ENCODE measurements around the gene SQSTM1. TPM values are rescaled to one million over a fixed set of nuclear protein-coding genes. Genes with fewer than 3 reads are reported as not detected.

SQSTM1 gene
- total and polyA plus RNA-seq, 2 of the 8 experiments (the other 6 are each of a cell fraction or from before 2014, with no cell fraction given) = 78.6 to 110 TPM

- DNase-seq (ENCODE audit: low read depth in 1 of 2, low spot score in 2 of 2) (peak; percentile 74 to 93), FAIRE-seq (no peak)
- H4K91ac ChIP-seq (replicated peaks; ENCODE audit: insufficient read length, low read length) = no peak within 1 kb of the TSS
- CTCF ChIA-PET (ENCODE audit: partially characterized antibody) = interaction anchor here (0.6 to 3.9 kb wide), 2 partner anchors 11 to 50 kb away, joined by 3 to 18 read pairs; no protein-coding TSS in a partner anchor
- peak within 1 kb of the TSS; percentile 98 for H3K18ac ChIP-seq (ENCODE audit: extremely low read depth, low read length)
- H3K56ac ChIP-seq (replicated peaks; ENCODE audit: insufficient read length, low read depth, low read length) = no peak within 1 kb of the TSS
- H4K5ac ChIP-seq (ENCODE audit: insufficient read length, low read depth, low read length) = peak within 1 kb of the TSS; percentile 93
- peaks cover 0 to 19% (median 11%) of the 10 kb centered on the region in 4 experiments; a peak in 6 of 8 replicates for H3K36me3 ChIP-seq (ENCODE audit: control insufficient read depth in 2 of 4, insufficient read depth in 4 of 4, low read length in 3 of 4)
- peak within 1 kb of the TSS; percentile 87; the same call in 1 of the 2 replicates for H4K8ac ChIP-seq (ENCODE audit: extremely low read depth, insufficient read depth, low read length)
- no peak within 1 kb of the TSS for H3K14ac ChIP-seq (ENCODE audit: insufficient read length)
- H3K9me3 ChIP-seq (ENCODE audit: insufficient read depth in 2 of 2, low read depth in 1 of 2, low read length in 1 of 2) = peaks cover 4 to 8% of the 10 kb centered on the region in 2 experiments; a peak in 1 of 4 replicates
- H3K4me3 ChIP-seq (ENCODE audit: extremely low read depth in 1 of 4, insufficient read depth in 2 of 4, low read depth in 3 of 4, low read length in 4 of 4) = peak within 1 kb of the TSS; percentile 76 to 90 (median 78)
- H3K4me1 ChIP-seq (replicated peaks in 1 of 4; ENCODE audit: control insufficient read depth in 3 of 4, insufficient read depth in 4 of 4, low read length in 3 of 4) = no peaks in the 10 kb centered on the region
- no peak within 1 kb of the TSS for H2BK120ac ChIP-seq (replicated peaks; ENCODE audit: low read depth, low read length)
- no peak within 1 kb of the TSS for H3K23ac ChIP-seq (ENCODE audit: insufficient read length)
- peak within 1 kb of the TSS; percentile 27; the same call in 1 of the 2 replicates for H3K27ac ChIP-seq (ENCODE audit: low read depth, low read length)
- H3K27me3 ChIP-seq (replicated peaks in 1 of 4; ENCODE audit: control insufficient read depth in 3 of 4, extremely low read depth in 1 of 4, insufficient read depth in 3 of 4, low read length in 3 of 4) = peaks cover 0 to 2% (median 0%) of the 10 kb centered on the region in 4 experiments; a peak in 1 of 7 replicates
- H3K4ac ChIP-seq (replicated peaks; ENCODE audit: insufficient read length, low read depth, low read length) = no peak within 1 kb of the TSS
- peak within 1 kb of the TSS; percentile 39 to 71 (median 50) for H3K9ac ChIP-seq (replicated peaks in 1 of 4; ENCODE audit: extremely low read depth in 1 of 4, low read depth in 3 of 4, low read length in 3 of 4)
- 0 out of 2 replicates have a peak within 1 kb of the TSS, but pooled peaks have one; percentile 39 for H2BK5ac ChIP-seq (ENCODE audit: low read depth, low read length)
- peaks cover 13% of the 10 kb centered on the region for H3K23me2 ChIP-seq (ENCODE audit: low read depth, low read length)
- POLR2A ChIA-PET (ENCODE audit: partially characterized antibody) = interaction anchor here (0.7 to 1.3 kb wide), 8 partner anchors 11 to 40 kb away, joined by 3 to 6 read pairs (median 4); partner anchors contain the start of gene SQSTM1
- 2% methylated on average over 77 of the region's 90 CpGs; no CpG with 5 or more reads in 1 of the 2 experiments for WGBS, 2 experiments (ENCODE audit: extremely low coverage in 1 of 2, insufficient coverage in 1 of 2, insufficient read length in 1 of 2, insufficient replicate concordance in 2 of 2, low coverage in 1 of 2, low lambda C conversion rate in 2 of 2, missing lambda C conversion rate in 1 of 2)
- H2BK15ac ChIP-seq (ENCODE audit: low read length) = no peak within 1 kb of the TSS
- H2BK20ac ChIP-seq (ENCODE audit: low read length) = no peak within 1 kb of the TSS
- H2AFZ ChIP-seq (ENCODE audit: low read length) = peak within 1 kb of the TSS; percentile 94
- H2BK12ac ChIP-seq (ENCODE audit: low read depth, low read length) = no peak within 1 kb of the TSS
- H3K4me2 ChIP-seq (ENCODE audit: insufficient read depth in 1 of 2, low read depth in 2 of 2, low read length in 2 of 2) = peak within 1 kb of the TSS; percentile 75 to 91
- H4K20me1 ChIP-seq (replicated peaks in 1 of 2; ENCODE audit: control insufficient read depth in 1 of 2, insufficient read depth in 2 of 2, low read length in 2 of 2) = peaks cover 0 to 2% of the 10 kb centered on the region in 2 experiments
- no peak within 1 kb of the TSS for H2AK5ac ChIP-seq (ENCODE audit: low read depth, low read length)
- peaks cover 0 to 6% of the 10 kb centered on the region in 2 experiments; a peak in 1 of 4 replicates for H3K79me2 ChIP-seq (ENCODE audit: control insufficient read depth in 1 of 2, insufficient read depth in 2 of 2, low read length in 2 of 2)
- no peaks in the 10 kb centered on the region for H3K79me1 ChIP-seq (ENCODE audit: low read depth, low read length)
- TF ChIP-seq JUND (IDR thresholded peaks at IDR 0.05; ENCODE audit: low read length) (no peak), RFX5 (IDR thresholded peaks at IDR 0.05; ENCODE audit: borderline replicate concordance, low read depth, low read length) (no peak), MAX (IDR thresholded peaks at IDR 0.05) (peak; percentile 96), RBBP5 (IDR thresholded peaks at IDR 0.05; ENCODE audit: borderline replicate concordance, low read depth, low read length) (no peak; the same call in 1 of the 2 replicates), SRF (IDR thresholded peaks at IDR 0.05; ENCODE audit: low read depth, low read length) (no peak), ZNF274 (IDR thresholded peaks at IDR 0.05; ENCODE audit: borderline replicate concordance, extremely low read depth, low read length) (no peak), EGR1 (IDR thresholded peaks at IDR 0.05; ENCODE audit: borderline replicate concordance, low read depth, low read length) (peak; percentile 40; the same call in 1 of the 2 replicates), SP2 (IDR thresholded peaks at IDR 0.05; ENCODE audit: low read length) (peak; percentile 31; the same call in 1 of the 2 replicates), SP4 (IDR thresholded peaks at IDR 0.05; ENCODE audit: low read length) (no peak), PHF8 (conservative IDR thresholded peaks at IDR 0.05; ENCODE audit: low read depth, low read length) (peak; percentile 67), EP300 (IDR thresholded peaks at IDR 0.05; ENCODE audit: borderline replicate concordance in 1 of 2, low read depth in 2 of 2, low read length in 2 of 2) (no peak)
These were observed 38.1 kb downstream of the SQSTM1 start, which contains the start of gene MRNIP for GRCh38 chr5:179858586-179859427. MRNIP (minus strand) TSS chr5:179858817; CDS start chr5:179858796, 21 bp downstream.

Measured in H1 (cell line).